ENCODE measurements around the gene EOLA2. TPM values are rescaled to one million over a fixed set of nuclear protein-coding genes. Genes with fewer than 3 reads are reported as not detected.
"Not testable (repeated sequence)": the region's sequence is repeated elsewhere in the genome, so short reads cannot be mapped to it uniquely, and the experiment has no call there.

Gene EOLA2
- total RNA-seq, 1 donor from 2014 or later = 42.5 TPM

DNA sequence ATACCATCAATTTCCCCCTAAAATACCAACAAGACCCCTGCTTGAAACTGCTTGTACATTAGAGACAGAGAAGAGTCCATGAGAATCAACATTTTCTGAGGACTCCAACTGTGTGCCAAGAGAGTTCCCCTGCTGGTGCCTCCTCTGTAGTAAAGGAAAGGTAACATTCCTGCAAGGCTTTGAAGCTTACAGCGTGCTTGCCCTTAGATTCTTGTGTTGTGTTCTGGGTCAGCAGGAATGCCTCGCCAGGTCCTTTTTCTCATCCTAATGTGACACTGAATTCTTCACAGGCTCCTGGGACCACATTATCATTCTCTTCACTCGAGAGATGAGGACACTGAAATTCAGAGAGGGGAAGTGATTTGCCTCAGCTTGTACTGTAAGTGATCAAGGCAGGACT, 9.7 kb upstream of the EOLA2 start:
- TF ChIP-seq, protein P1, sequence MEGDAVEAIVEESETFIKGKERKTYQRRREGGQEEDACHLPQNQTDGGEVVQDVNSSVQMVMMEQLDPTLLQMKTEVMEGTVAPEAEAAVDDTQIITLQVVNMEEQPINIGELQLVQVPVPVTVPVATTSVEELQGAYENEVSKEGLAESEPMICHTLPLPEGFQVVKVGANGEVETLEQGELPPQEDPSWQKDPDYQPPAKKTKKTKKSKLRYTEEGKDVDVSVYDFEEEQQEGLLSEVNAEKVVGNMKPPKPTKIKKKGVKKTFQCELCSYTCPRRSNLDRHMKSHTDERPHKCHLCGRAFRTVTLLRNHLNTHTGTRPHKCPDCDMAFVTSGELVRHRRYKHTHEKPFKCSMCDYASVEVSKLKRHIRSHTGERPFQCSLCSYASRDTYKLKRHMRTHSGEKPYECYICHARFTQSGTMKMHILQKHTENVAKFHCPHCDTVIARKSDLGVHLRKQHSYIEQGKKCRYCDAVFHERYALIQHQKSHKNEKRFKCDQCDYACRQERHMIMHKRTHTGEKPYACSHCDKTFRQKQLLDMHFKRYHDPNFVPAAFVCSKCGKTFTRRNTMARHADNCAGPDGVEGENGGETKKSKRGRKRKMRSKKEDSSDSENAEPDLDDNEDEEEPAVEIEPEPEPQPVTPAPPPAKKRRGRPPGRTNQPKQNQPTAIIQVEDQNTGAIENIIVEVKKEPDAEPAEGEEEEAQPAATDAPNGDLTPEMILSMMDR (IDR thresholded peaks at IDR 0.05; ENCODE audit: unreplicated experiment) = no peak
- H3K4me1 Mint-ChIP-seq = peaks cover 31% of the 10 kb centered on the region
- DNase-seq (ENCODE audit: low spot score in 2 of 2, unreplicated experiment in 2 of 2) = no peak
- no peak overlapping the region for H3K4me3 Mint-ChIP-seq
- no peaks in the 10 kb centered on the region for H3K27me3 Mint-ChIP-seq (ENCODE audit: low read depth)
- H3K27ac Mint-ChIP-seq = no peak overlapping the region
- H3K9me3 Mint-ChIP-seq = no peaks in the 10 kb centered on the region
- H3K36me3 Mint-ChIP-seq = peaks cover 5% of the 10 kb centered on the region

- not testable (repeated sequence) for H3K36me3 Mint-ChIP-seq; DNase-seq (ENCODE audit: low spot score in 2 of 2, unreplicated experiment in 2 of 2); H3K4me3 Mint-ChIP-seq; H3K9me3 Mint-ChIP-seq; H3K27ac Mint-ChIP-seq; H3K27me3 Mint-ChIP-seq (ENCODE audit: low read depth)
- H3K4me1 Mint-ChIP-seq = peaks cover 31% of the 10 kb centered on the region
These were observed 8.6 kb upstream of the EOLA2 start for GRCh38 chrX:149946932-149947331.

DNA sequence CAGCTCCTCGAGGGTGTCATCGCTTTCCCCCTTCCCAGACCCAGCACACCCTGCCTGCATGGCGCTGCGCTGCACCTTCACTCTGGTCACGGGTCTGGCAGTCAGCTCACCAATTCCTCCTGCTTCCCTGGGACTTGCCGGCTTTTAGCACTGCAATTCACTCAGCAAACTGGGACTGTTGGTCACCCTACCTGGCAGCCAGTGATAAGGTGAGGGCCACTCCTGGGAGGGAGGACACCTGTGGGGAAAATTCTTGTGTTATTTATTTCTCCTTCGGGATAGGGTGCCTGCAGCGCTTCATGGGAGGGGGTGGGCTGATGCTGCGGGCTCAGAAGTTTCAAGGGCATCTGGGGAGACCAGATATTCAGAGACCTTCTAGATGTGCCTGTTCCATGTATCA, 7.5 kb upstream of the EOLA2 start:
- H3K9me3 Mint-ChIP-seq; H3K27me3 Mint-ChIP-seq (ENCODE audit: low read depth); DNase-seq (ENCODE audit: low spot score in 2 of 2, unreplicated experiment in 2 of 2); H3K4me3 Mint-ChIP-seq; H3K36me3 Mint-ChIP-seq; H3K27ac Mint-ChIP-seq: not testable (repeated sequence)
- peaks cover 22% of the 10 kb centered on the region for H3K4me1 Mint-ChIP-seq

DNA sequence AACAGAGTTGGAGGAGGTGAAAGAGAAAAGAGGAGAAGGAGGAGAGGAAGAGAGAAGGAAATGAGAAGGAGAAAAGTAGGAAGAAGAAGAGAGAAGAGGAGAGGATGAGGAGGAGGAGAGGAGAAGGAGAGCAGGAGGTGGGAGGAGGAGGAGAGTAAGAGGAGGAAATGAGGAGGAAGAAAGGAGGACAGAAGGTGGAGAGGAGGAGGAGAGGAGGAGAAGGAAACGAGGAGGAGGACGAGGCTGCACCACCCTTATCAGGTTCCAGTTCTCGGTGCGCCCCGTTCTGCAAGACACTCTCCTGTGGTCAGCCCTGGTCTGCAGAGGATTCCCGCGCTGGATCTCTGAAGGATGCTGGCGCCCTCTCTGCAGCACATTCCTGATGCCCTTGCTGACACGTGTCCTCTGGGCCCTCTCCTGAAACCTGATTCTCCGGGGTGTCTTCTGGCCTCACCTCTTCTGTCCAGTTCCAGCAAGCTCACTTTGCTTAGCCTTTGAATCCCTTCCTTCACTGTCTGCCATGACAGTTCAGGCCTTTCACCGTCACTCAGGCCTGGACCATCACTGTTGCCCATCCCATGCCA, 6.9 kb upstream of the EOLA2 start:
- not testable (repeated sequence) for H3K27ac Mint-ChIP-seq; H3K4me3 Mint-ChIP-seq; H3K27me3 Mint-ChIP-seq (ENCODE audit: low read depth); H3K36me3 Mint-ChIP-seq; H3K9me3 Mint-ChIP-seq; DNase-seq (ENCODE audit: low spot score in 2 of 2, unreplicated experiment in 2 of 2)
- peaks cover 16% of the 10 kb centered on the region for H3K4me1 Mint-ChIP-seq

- not testable (repeated sequence) for H3K36me3 Mint-ChIP-seq
- TF ChIP-seq, protein P1 (IDR thresholded peaks at IDR 0.05; ENCODE audit: unreplicated experiment) = peak; percentile 36
These were observed 2.4 kb upstream of the EOLA2 start for GRCh38 chrX:149940674-149941024.

GRCh38 chrX:149939905-149940673, 1.8 kb upstream of the EOLA2 start:
- no peaks in the 10 kb centered on the region for H3K9me3 Mint-ChIP-seq
- H3K4me1 Mint-ChIP-seq = no peaks in the 10 kb centered on the region
- no peaks in the 10 kb centered on the region for H3K27me3 Mint-ChIP-seq (ENCODE audit: low read depth)
- H3K27ac Mint-ChIP-seq = peak overlapping the region; percentile 98
- H3K36me3 Mint-ChIP-seq = peaks cover 2% of the 10 kb centered on the region
- TF ChIP-seq, protein P1 (IDR thresholded peaks at IDR 0.05; ENCODE audit: unreplicated experiment) = no peak
- peak overlapping the region; percentile 87 for H3K4me3 Mint-ChIP-seq
- peak; percentile 82 to 86 for DNase-seq (ENCODE audit: low spot score in 2 of 2, unreplicated experiment in 2 of 2)

More at GRCh38 chrX:149940674-149941024, 2.4 kb upstream of the EOLA2 start:
- H3K4me1 Mint-ChIP-seq; H3K27me3 Mint-ChIP-seq (ENCODE audit: low read depth); H3K9me3 Mint-ChIP-seq; DNase-seq (ENCODE audit: low spot score in 2 of 2, unreplicated experiment in 2 of 2): not testable (repeated sequence)
- peak overlapping the region; percentile 98 for H3K27ac Mint-ChIP-seq
- H3K4me3 Mint-ChIP-seq = peak overlapping the region; percentile 87

- DNase-seq (ENCODE audit: low spot score in 2 of 2, unreplicated experiment in 2 of 2) = no peak
- H3K36me3 Mint-ChIP-seq = peaks cover 2% of the 10 kb centered on the region
- peak overlapping the region; percentile 98 for H3K27ac Mint-ChIP-seq
- H3K4me1 Mint-ChIP-seq = no peaks in the 10 kb centered on the region
- H3K4me3 Mint-ChIP-seq = peak overlapping the region; percentile 87
- no peaks in the 10 kb centered on the region for H3K9me3 Mint-ChIP-seq
- TF ChIP-seq, protein P1 (IDR thresholded peaks at IDR 0.05; ENCODE audit: unreplicated experiment) = no peak
- H3K27me3 Mint-ChIP-seq (ENCODE audit: low read depth) = no peaks in the 10 kb centered on the region
These were observed 1.3 kb upstream of the EOLA2 start for GRCh38 chrX:149939655-149939904.
